Immature natural killer cell (primary cell): ENCODE measurements around the gene TEDC2. TPM values are rescaled to one million over a fixed set of nuclear protein-coding genes. Genes with fewer than 3 reads are reported as not detected.
"Not testable (repeated sequence)": the region's sequence is repeated elsewhere in the genome, so short reads cannot be mapped to it uniquely, and the experiment has no call there.

Experiments
- DNase-seq, 3 donors: peaks; one replicate each; pipeline ENCODE4 v3.0.0; 2022; ENCODE audit warnings: mixed read lengths in 1 of 3
- H3K27ac Mint-ChIP-seq, 6 donors: one replicate each; pipeline ENCODE4 v1.8.0; 2020; ENCODE audit warnings: mixed read lengths in 6 of 6, mild to moderate bottlenecking in 5 of 6, inconsistent platforms in 4 of 6, moderate library complexity in 3 of 6
- H3K27me3 Mint-ChIP-seq, 3 donors: one replicate each; pipeline ENCODE4 v1.8.0; 2020 to 2021; ENCODE audit warnings: low read depth in 3 of 3, mild to moderate bottlenecking in 3 of 3, mixed read lengths in 3 of 3, moderate library complexity in 3 of 3, inconsistent platforms in 1 of 3
- H3K36me3 Mint-ChIP-seq, 3 donors: one replicate each; pipeline ENCODE4 v1.8.0; 2020; ENCODE audit warnings: mixed read lengths in 3 of 3, inconsistent platforms in 2 of 3, mild to moderate bottlenecking in 2 of 3
- H3K4me1 Mint-ChIP-seq, 2 donors: one replicate each; pipeline ENCODE4 v1.8.0; 2020; ENCODE audit warnings: inconsistent platforms in 2 of 2, mild to moderate bottlenecking in 2 of 2, mixed read lengths in 2 of 2, moderate library complexity in 1 of 2
- H3K4me3 Mint-ChIP-seq, 5 donors: one replicate each; pipeline ENCODE4 v1.8.0; 2020; ENCODE audit warnings: mild to moderate bottlenecking in 5 of 5, mixed read lengths in 5 of 5, inconsistent platforms in 3 of 5, moderate library complexity in 3 of 5
- H3K9me3 Mint-ChIP-seq, 6 donors: one replicate each; pipeline ENCODE4 v1.8.0; 2020; ENCODE audit warnings: mild to moderate bottlenecking in 6 of 6, mixed read lengths in 6 of 6, inconsistent platforms in 4 of 6, moderate library complexity in 3 of 6
- polyA plus RNA-seq, 3 donors: library from polyadenylated mRNA; unstranded; fragments of 300-500 nt; fragmentation: Illumina TruSeq; gene quantifications; one replicate each; pipeline ENCODE4 v1.2.3, GENCODE V29; 2021

TEDC2 gene
- polyA plus RNA-seq, 3 donors from 2014 or later, result 0.22 to 0.85 TPM; not detected in 1

DNA sequence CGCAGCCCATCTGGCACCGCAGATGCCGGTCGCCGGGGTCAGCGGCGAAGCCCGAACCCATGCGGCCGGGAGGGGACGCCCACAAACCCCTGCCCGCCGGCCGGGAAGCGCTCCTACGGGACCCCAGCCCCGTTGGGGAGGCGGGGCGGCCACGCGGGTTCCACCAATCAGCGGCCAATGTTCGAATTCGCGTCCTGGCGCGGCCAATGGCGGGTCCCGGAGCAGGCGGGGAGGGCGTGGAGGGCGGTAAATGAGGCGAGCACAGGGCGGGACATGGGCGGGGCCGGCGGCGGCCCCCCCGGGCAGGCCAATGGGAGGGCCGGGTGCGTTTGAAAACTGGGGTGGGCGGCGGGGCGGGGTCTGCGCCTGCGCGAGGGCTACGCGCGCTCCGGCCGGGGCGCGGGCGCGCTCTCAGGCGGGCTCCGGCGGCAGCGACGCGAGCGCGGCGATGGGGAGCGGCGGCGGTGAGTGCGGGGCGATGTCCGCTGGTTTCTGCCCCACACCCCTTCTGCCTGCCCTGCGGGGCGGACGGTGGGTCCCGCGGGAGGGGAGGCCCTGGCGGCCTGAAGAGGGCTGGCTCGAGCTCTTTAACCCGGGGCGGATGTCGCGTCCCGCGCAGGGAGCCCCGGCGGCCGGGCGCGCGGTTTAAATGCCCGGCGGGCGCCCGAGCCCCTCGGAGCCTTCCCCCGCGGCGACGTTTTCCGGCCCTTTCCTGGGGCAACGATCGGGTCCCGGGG, 30.7 kb upstream of the TEDC2 start, which contains the start of gene CCNF:
Gene CCNF (plus strand): TSS at position 414 of the 737 bp plus-strand sequence. CDS start 35 bp downstream, at position 449.
- DNase-seq, result peak; percentile 89 to 93 (median 93)
- Mint-ChIP-seq H3K4me3 (peak within 1 kb of the TSS; percentile 86 to 92 (median 89)), H3K27ac (peak within 1 kb of the TSS in 5 of 6 donors; percentile 61 to 80 (median 73)), H3K27me3 (peaks cover 0 to 10% (median 0%) of the 10 kb centered on the region in 3 donors), H3K4me1 (peaks cover 19 to 20% of the 10 kb centered on the region in 2 donors), H3K9me3 (no peaks in the 10 kb centered on the region), H3K36me3 (peaks cover 0 to 4% (median 3%) of the 10 kb centered on the region in 3 donors)

GRCh38 chr16:2429771-2430663, 29.9 kb upstream of the TEDC2 start:
- DNase-seq, result no peak
- H3K27ac Mint-ChIP-seq, result peak overlapping the region in 5 of 6 donors; percentile 47 to 78 (median 73)
- H3K9me3 Mint-ChIP-seq, result no peaks in the 10 kb centered on the region
- H3K4me1 Mint-ChIP-seq, result peaks cover 19 to 20% of the 10 kb centered on the region in 2 donors
- peaks cover 0 to 4% (median 3%) of the 10 kb centered on the region in 3 donors for H3K36me3 Mint-ChIP-seq
- H3K27me3 Mint-ChIP-seq, result peaks cover 0 to 10% (median 0%) of the 10 kb centered on the region in 3 donors
- peak overlapping the region; percentile 86 to 92 (median 89) for H3K4me3 Mint-ChIP-seq

GRCh38 chr16:2432286-2432685, 27.6 kb upstream of the TEDC2 start:
- no peak overlapping the region for H3K27ac Mint-ChIP-seq
- no peaks in the 10 kb centered on the region for H3K9me3 Mint-ChIP-seq
- no peak for DNase-seq
- peaks cover 29 to 32% of the 10 kb centered on the region in 2 donors for H3K4me1 Mint-ChIP-seq
- H3K4me3 Mint-ChIP-seq, result no peak overlapping the region
- peaks cover 0 to 4% (median 3%) of the 10 kb centered on the region in 3 donors for H3K36me3 Mint-ChIP-seq
- peaks cover 0 to 8% (median 0%) of the 10 kb centered on the region in 3 donors for H3K27me3 Mint-ChIP-seq

- H3K27me3 Mint-ChIP-seq, result peaks cover 0 to 10% (median 0%) of the 10 kb centered on the region in 3 donors
- H3K27ac Mint-ChIP-seq, result no peak overlapping the region
- no peak for DNase-seq
- peaks cover 0 to 4% (median 3%) of the 10 kb centered on the region in 3 donors for H3K36me3 Mint-ChIP-seq
- no peak overlapping the region for H3K4me3 Mint-ChIP-seq
- H3K4me1 Mint-ChIP-seq, result peaks cover 33% of the 10 kb centered on the region in 2 donors
- H3K9me3 Mint-ChIP-seq, result no peaks in the 10 kb centered on the region
Observed at GRCh38 chr16:2432801-2433505, 27.0 kb upstream of the TEDC2 start.

GRCh38 chr16:2435236-2435635, 24.7 kb upstream of the TEDC2 start:
- not testable (repeated sequence) for H3K27me3 Mint-ChIP-seq, H3K9me3 Mint-ChIP-seq, H3K4me3 Mint-ChIP-seq, H3K27ac Mint-ChIP-seq, DNase-seq
- Mint-ChIP-seq H3K4me1 (peaks cover 33 to 35% of the 10 kb centered on the region in 2 donors), H3K36me3 (peaks cover 0 to 11% (median 3%) of the 10 kb centered on the region in 3 donors)

DNA sequence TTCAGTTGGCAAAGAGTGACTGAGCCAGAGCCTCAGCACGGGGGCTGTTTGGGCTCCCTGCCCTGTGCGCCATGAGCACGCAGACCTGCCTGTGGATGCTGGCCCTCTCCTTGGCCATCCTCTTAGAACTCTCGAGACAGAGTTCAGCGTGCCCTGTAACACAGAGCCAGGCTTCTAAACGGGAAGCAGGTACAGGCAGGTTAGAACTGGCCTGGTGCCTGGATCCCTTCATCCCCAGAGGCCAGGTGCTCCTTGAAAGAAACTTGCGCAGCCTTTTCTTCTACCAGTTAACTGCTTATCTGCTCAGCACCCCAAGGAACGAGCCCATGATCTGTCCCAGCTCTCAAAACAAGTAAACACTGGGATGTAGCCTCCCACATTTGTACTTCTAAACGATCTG, 23.8 kb upstream of the TEDC2 start:
- peak overlapping the region in 2 of 6 donors; percentile 85 to 89 for H3K27ac Mint-ChIP-seq
- H3K9me3 Mint-ChIP-seq, result no peaks in the 10 kb centered on the region
- H3K4me1 Mint-ChIP-seq, result peaks cover 26 to 33% of the 10 kb centered on the region in 2 donors
- peaks cover 0 to 11% (median 3%) of the 10 kb centered on the region in 3 donors for H3K36me3 Mint-ChIP-seq
- DNase-seq, result no peak
- peak overlapping the region in 1 of 5 donors; percentile 30 for H3K4me3 Mint-ChIP-seq
- H3K27me3 Mint-ChIP-seq, result peaks cover 0 to 3% (median 2%) of the 10 kb centered on the region in 3 donors

GRCh38 chr16:2437032-2437790, 22.7 kb upstream of the TEDC2 start:
- Mint-ChIP-seq H3K27ac (peak overlapping the region; percentile 76 to 89 (median 82)), H3K36me3 (peaks cover 0 to 11% (median 3%) of the 10 kb centered on the region in 3 donors), H3K4me1 (peaks cover 26 to 33% of the 10 kb centered on the region in 2 donors), H3K4me3 (peak overlapping the region; percentile 20 to 78 (median 67)), H3K9me3 (no peaks in the 10 kb centered on the region), H3K27me3 (peaks cover 0 to 3% (median 2%) of the 10 kb centered on the region in 3 donors)
- DNase-seq, result peak; percentile 32 to 41 (median 39)

GRCh38 chr16:2438121-2438520, 21.8 kb upstream of the TEDC2 start:
- no peaks in the 10 kb centered on the region for H3K9me3 Mint-ChIP-seq
- H3K27me3 Mint-ChIP-seq, result peaks cover 0 to 3% (median 2%) of the 10 kb centered on the region in 3 donors
- peaks cover 26 to 33% of the 10 kb centered on the region in 2 donors for H3K4me1 Mint-ChIP-seq
- no peak for DNase-seq
- H3K27ac Mint-ChIP-seq, result no peak overlapping the region
- H3K4me3 Mint-ChIP-seq, result no peak overlapping the region
- H3K36me3 Mint-ChIP-seq, result peaks cover 0 to 7% (median 1%) of the 10 kb centered on the region in 3 donors

- Mint-ChIP-seq H3K27me3 (peaks cover 0 to 3% (median 2%) of the 10 kb centered on the region in 3 donors), H3K4me1 (peaks cover 26 to 33% of the 10 kb centered on the region in 2 donors), H3K4me3 (no peak overlapping the region), H3K27ac (peak overlapping the region; percentile 46 to 77 (median 72)), H3K9me3 (no peaks in the 10 kb centered on the region), H3K36me3 (peaks cover 0 to 7% (median 0%) of the 10 kb centered on the region in 3 donors)
- DNase-seq, result no peak
Observed at GRCh38 chr16:2439598-2439997, 20.3 kb upstream of the TEDC2 start.

DNA sequence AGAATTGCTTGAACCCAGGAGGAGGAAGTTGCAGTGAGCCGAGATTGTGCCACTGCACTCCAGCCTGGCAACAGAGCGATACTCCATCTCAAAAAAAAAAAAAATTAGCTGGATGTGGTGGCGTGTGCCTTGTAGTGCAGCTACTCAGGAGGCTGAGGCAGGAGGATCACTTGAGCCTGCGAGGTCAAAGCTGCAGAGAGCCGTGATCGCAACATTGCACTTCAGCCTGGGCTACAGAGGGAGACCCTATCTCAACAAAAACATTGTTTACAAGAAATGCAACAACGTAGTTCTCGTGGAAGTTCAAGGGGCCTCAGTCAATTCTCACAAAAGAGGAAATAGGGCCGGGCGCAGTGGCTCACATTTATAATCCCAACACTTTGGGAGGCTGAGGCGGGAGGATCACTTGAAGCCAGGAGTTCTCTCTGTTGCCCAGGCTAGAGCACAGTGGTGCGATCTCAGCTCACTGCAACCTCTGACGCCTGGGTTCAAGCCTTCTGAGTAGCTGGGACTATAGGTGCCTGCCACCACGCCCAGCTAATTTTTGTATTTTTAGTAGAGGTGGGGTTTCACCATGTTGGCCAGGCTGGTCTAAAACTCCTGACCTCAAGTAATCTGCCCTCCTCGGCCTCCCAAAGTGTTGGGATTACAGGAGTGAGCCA, 18.6 kb upstream of the TEDC2 start:
- peak overlapping the region in 1 of 6 donors; percentile 64 for H3K27ac Mint-ChIP-seq
- not testable (repeated sequence) for H3K9me3 Mint-ChIP-seq, H3K36me3 Mint-ChIP-seq, H3K4me3 Mint-ChIP-seq, DNase-seq, H3K27me3 Mint-ChIP-seq
- H3K4me1 Mint-ChIP-seq, result peaks cover 24 to 33% of the 10 kb centered on the region in 2 donors

- no peaks in the 10 kb centered on the region for H3K9me3 Mint-ChIP-seq
- no peak for DNase-seq
- no peak overlapping the region for H3K4me3 Mint-ChIP-seq
- peaks cover 12 to 17% of the 10 kb centered on the region in 2 donors for H3K4me1 Mint-ChIP-seq
- H3K27ac Mint-ChIP-seq, result no peak overlapping the region
- H3K36me3 Mint-ChIP-seq, result peaks cover 4 to 13% (median 12%) of the 10 kb centered on the region in 3 donors
- peaks cover 0 to 2% (median 0%) of the 10 kb centered on the region in 3 donors for H3K27me3 Mint-ChIP-seq
Observed at GRCh38 chr16:2443555-2443954, 16.4 kb upstream of the TEDC2 start.

- Mint-ChIP-seq H3K36me3 (peaks cover 9 to 21% (median 15%) of the 10 kb centered on the region in 3 donors), H3K9me3 (no peaks in the 10 kb centered on the region), H3K4me3 (no peak overlapping the region), H3K4me1 (no peaks in the 10 kb centered on the region), H3K27ac (no peak overlapping the region), H3K27me3 (peaks cover 0 to 2% (median 1%) of the 10 kb centered on the region in 3 donors)
- no peak for DNase-seq
Observed at GRCh38 chr16:2447920-2448583, 11.9 kb upstream of the TEDC2 start.
